H9 (cell line): Measurements from ENCODE around the gene SRPK2. TPM values are rescaled to one million over a fixed set of nuclear protein-coding genes. Genes with fewer than 3 reads are reported as not detected.

Experiments used
- DNase-seq: peaks from one replicate; pipeline ENCODE4 v3.0.0-alpha.2; 2017
- H2AFZ ChIP-seq: one replicate; pipeline ENCODE4 v1.6.1; 2013; ENCODE audit warnings: mild to moderate bottlenecking, low read length, control low read depth, moderate library complexity
- H2AK5ac ChIP-seq: 2 replicates; pipeline ENCODE4 v1.6.1; 2013; ENCODE audit warnings: low read length, control low read depth, mixed read lengths; ENCODE audit not compliant: insufficient read length
- H2BK120ac ChIP-seq: one replicate; pipeline ENCODE4 v1.6.1; 2013; ENCODE audit warnings: low read depth, mild to moderate bottlenecking, low read length, control low read depth, inconsistent platforms; ENCODE audit not compliant: poor library complexity, severe bottlenecking
- H2BK12ac ChIP-seq: 2 replicates; pipeline ENCODE4 v1.6.1; 2013; ENCODE audit warnings: low read length, control low read depth, mixed read lengths, low read depth; ENCODE audit not compliant: insufficient read length
- H2BK15ac ChIP-seq: 2 replicates; pipeline ENCODE4 v1.6.1; 2013; ENCODE audit warnings: low read depth, low read length, control low read depth
- H2BK20ac ChIP-seq: one replicate; pipeline ENCODE4 v1.6.1; 2013; ENCODE audit warnings: low read depth, mild to moderate bottlenecking, low read length, control low read depth, inconsistent platforms; ENCODE audit not compliant: poor library complexity, severe bottlenecking
- H2BK5ac ChIP-seq: 2 replicates; pipeline ENCODE4 v1.6.1; 2013; ENCODE audit warnings: low read length, control low read depth, mixed read lengths; ENCODE audit not compliant: insufficient read length
- H3K14ac ChIP-seq: 2 replicates; pipeline ENCODE4 v1.6.1; 2013; ENCODE audit warnings: low read length, control low read depth; ENCODE audit not compliant: insufficient read depth
- H3K18ac ChIP-seq: 2 replicates; pipeline ENCODE4 v1.6.1; 2013; ENCODE audit warnings: low read depth, mild to moderate bottlenecking, mixed read lengths, low read length, control low read depth; ENCODE audit not compliant: insufficient read length
- H3K23ac ChIP-seq: 2 replicates; pipeline ENCODE4 v1.6.1; 2013; ENCODE audit warnings: low read length, control low read depth, mixed read lengths, low read depth; ENCODE audit not compliant: insufficient read length
- H3K23me2 ChIP-seq: 2 replicates; pipeline ENCODE4 v1.6.1; 2013; ENCODE audit warnings: low read depth, mild to moderate bottlenecking, mixed read lengths, low read length, control low read depth; ENCODE audit not compliant: insufficient read length, poor library complexity, severe bottlenecking
- H3K27ac ChIP-seq: 2 replicates; pipeline ENCODE4 v1.5.1; 2013; ENCODE audit warnings: low read length, control low read depth, mixed read lengths, low read depth; ENCODE audit not compliant: insufficient read length
- H3K27me3 ChIP-seq: 2 replicates; pipeline ENCODE4 v1.6.1; 2013; ENCODE audit warnings: low read length, control low read depth, inconsistent platforms; ENCODE audit not compliant: insufficient read depth
- H3K4ac ChIP-seq: 2 replicates; pipeline ENCODE4 v1.6.1; 2013; ENCODE audit warnings: low read depth, mild to moderate bottlenecking, control low read depth, inconsistent platforms, low read length, moderate library complexity
- H3K4me1 ChIP-seq: 2 replicates; pipeline ENCODE4 v1.6.1; 2013; ENCODE audit warnings: low read length, control low read depth, inconsistent platforms; ENCODE audit not compliant: insufficient read depth
- H3K4me2 ChIP-seq: 2 replicates; pipeline ENCODE4 v1.6.1; 2013; ENCODE audit warnings: low read length, control low read depth, mixed read lengths; ENCODE audit not compliant: insufficient read length, insufficient read depth
- H3K56ac ChIP-seq: 2 replicates; pipeline ENCODE4 v1.6.1; 2013; ENCODE audit warnings: low read depth, mild to moderate bottlenecking, mixed read lengths, low read length, control low read depth; ENCODE audit not compliant: insufficient read length
- H3K79me1 ChIP-seq: 2 replicates; pipeline ENCODE4 v1.6.1; 2013; ENCODE audit warnings: low read depth, mild to moderate bottlenecking, moderate library complexity, low read length, control low read depth, inconsistent platforms; ENCODE audit not compliant: insufficient read depth, poor library complexity, severe bottlenecking
- H3K79me2 ChIP-seq: 2 replicates; pipeline ENCODE4 v1.6.1; 2013; ENCODE audit warnings: low read length, control low read depth, inconsistent platforms; ENCODE audit not compliant: insufficient read depth
- H3K9ac ChIP-seq: 2 replicates; pipeline ENCODE4 v1.6.1; 2013; ENCODE audit warnings: low read length, control low read depth, mixed read lengths; ENCODE audit not compliant: insufficient read length; ENCODE audit errors: extremely low read depth
- H3K9me3 ChIP-seq: one replicate; pipeline ENCODE4 v1.6.1; 2013; ENCODE audit warnings: low read depth, low read length, inconsistent platforms; ENCODE audit not compliant: control insufficient read depth
- H3T11ph ChIP-seq: one replicate; pipeline ENCODE4 v1.6.1; 2013; ENCODE audit warnings: mild to moderate bottlenecking, low read length, control low read depth, inconsistent platforms
- H4K20me1 ChIP-seq: one replicate; pipeline ENCODE4 v1.6.1; 2013; ENCODE audit not compliant: control insufficient read depth, insufficient read length, insufficient read depth
- H4K5ac ChIP-seq: 2 replicates; pipeline ENCODE4 v1.6.1; 2013; ENCODE audit warnings: low read depth, mild to moderate bottlenecking, mixed read lengths, low read length, control low read depth; ENCODE audit not compliant: insufficient read length
- H4K8ac ChIP-seq: replicated peaks from 2 replicates; pipeline ENCODE4 v1.6.1; 2013; ENCODE audit warnings: low read length, control low read depth, mixed read lengths, low read depth; ENCODE audit not compliant: insufficient read length
- H4K91ac ChIP-seq: 2 replicates; pipeline ENCODE4 v1.6.1; 2013; ENCODE audit warnings: low read depth, mild to moderate bottlenecking, moderate library complexity, mixed read lengths, low read length, control low read depth; ENCODE audit not compliant: insufficient read length
- H3K27ac Mint-ChIP-seq, 3 experiments: 2 replicates in 2 of 3; 3 replicates in 1 of 3; pipeline ENCODE4 v1.8.0; 2020 to 2021; ENCODE audit warnings: mixed read lengths in 3 of 3, mild to moderate bottlenecking in 1 of 3, moderate library complexity in 1 of 3
- H3K27me3 Mint-ChIP-seq: 2 replicates; pipeline ENCODE4 v1.8.0; 2021; ENCODE audit warnings: low read depth, mild to moderate bottlenecking, moderate library complexity, mixed read lengths
- H3K36me3 Mint-ChIP-seq, 3 experiments: 2 replicates in 2 of 3; 3 replicates in 1 of 3; pipeline ENCODE4 v1.8.0; 2020 to 2021; ENCODE audit warnings: low read depth in 3 of 3, mixed read lengths in 3 of 3; ENCODE audit not compliant: insufficient read depth in 1 of 3
- H3K4me1 Mint-ChIP-seq, 2 experiments: 2 replicates each; pipeline ENCODE4 v1.8.0; 2020; ENCODE audit warnings: mixed read lengths in 2 of 2
- H3K4me3 Mint-ChIP-seq, 2 experiments: 2 replicates in 1 of 2; 3 replicates in 1 of 2; pipeline ENCODE4 v1.8.0; 2020 to 2021; ENCODE audit warnings: mild to moderate bottlenecking in 2 of 2, mixed read lengths in 2 of 2, moderate library complexity in 1 of 2
- H3K9me3 Mint-ChIP-seq, 2 experiments: 2 replicates in 1 of 2; 3 replicates in 1 of 2; pipeline ENCODE4 v1.8.0; 2020; ENCODE audit warnings: mild to moderate bottlenecking in 2 of 2, mixed read lengths in 2 of 2, moderate library complexity in 1 of 2
- CTCF ChIP-seq: fragments of 200-600 bp; sonication (generic); conservative IDR thresholded peaks from 3 replicates; pipeline ENCODE4 v1.8.0; 2021; ENCODE audit warnings: antibody characterized with exemption, mild to moderate bottlenecking
- WGBS: extraction: QIAGEN DNeasy Blood & Tissue Kit; methylation state at CpG from one replicate; pipeline ENCODE4 v1.1.7; 2013; ENCODE audit warnings: missing lambda C conversion rate, low lambda C conversion rate, mixed read lengths; ENCODE audit not compliant: insufficient read length; ENCODE audit errors: extremely low coverage; 5-methylcytosine and 5-hydroxymethylcytosine counted together
- total RNA-seq: library from RNA; stranded (reverse); gene quantifications from 2 replicates; pipeline ENCODE4 v1.2.1, GENCODE V29; 2021

The SRPK2 gene
- total RNA-seq, 1 experiment from 2014 or later: 41.1 TPM

- H3T11ph ChIP-seq: no peak overlapping the region
- peak overlapping the region; percentile 11 for H3K9ac ChIP-seq
- Mint-ChIP-seq H3K27me3 (no peaks in the 10 kb centered on the region), H3K4me1 (peaks cover 4 to 11% of the 10 kb centered on the region in 2 experiments; a peak in 3 of 4 replicates), H3K27ac (0 out of 7 replicates have a peak overlapping the region, but pooled peaks of 1 of the 3 experiments have one; percentile 24), H3K36me3 (no peaks in the 10 kb centered on the region), H3K4me3 (no peak overlapping the region), H3K9me3 (no peaks in the 10 kb centered on the region)
- H4K20me1 ChIP-seq: no peaks in the 10 kb centered on the region
- no peak overlapping the region for H3K23ac ChIP-seq
- no peak overlapping the region for H4K8ac ChIP-seq
- no peak for DNase-seq
- H4K91ac ChIP-seq: no peak overlapping the region
- H3K23me2 ChIP-seq: no peaks in the 10 kb centered on the region
- H3K27me3 ChIP-seq: no peaks in the 10 kb centered on the region
- H3K18ac ChIP-seq: peak overlapping the region; percentile 60
- H4K5ac ChIP-seq: no peak overlapping the region
- no peak overlapping the region for H3K4ac ChIP-seq
- H2BK15ac ChIP-seq: peak overlapping the region; percentile 82; the same call in 1 of the 2 replicates
- no peak overlapping the region for H2BK20ac ChIP-seq
- peaks cover 5% of the 10 kb centered on the region; the same call in 1 of the 2 replicates for H3K4me1 ChIP-seq
- no peak overlapping the region for H2AK5ac ChIP-seq
- TF ChIP-seq CTCF: no peak
- WGBS: no CpG with 5 or more reads among the region's 5 CpGs
- H2BK120ac ChIP-seq: no peak overlapping the region
- H3K79me1 ChIP-seq: no peaks in the 10 kb centered on the region
- H3K79me2 ChIP-seq: peaks cover 5% of the 10 kb centered on the region; the same call in 1 of the 2 replicates
- peak overlapping the region; percentile 66 for H3K14ac ChIP-seq
- no peak overlapping the region for H2AFZ ChIP-seq
- H3K9me3 ChIP-seq: no peaks in the 10 kb centered on the region
- no peak overlapping the region for H3K4me2 ChIP-seq
- no peak overlapping the region for H2BK5ac ChIP-seq
- no peak overlapping the region for H3K27ac ChIP-seq
- H3K56ac ChIP-seq: peak overlapping the region; percentile 70
- no peak overlapping the region for H2BK12ac ChIP-seq
Observed at GRCh38 chr7:105238198-105238765, 150.4 kb downstream of the SRPK2 start.
